B cell (primary cell): ENCODE data around the gene SLC48A1. TPM values are rescaled to one million over a fixed set of nuclear protein-coding genes. Genes with fewer than 3 reads are reported as not detected.

Source experiments
- ATAC-seq: fragments of 200-7000 bp; cut with Tn5 transposase; one replicate; pipeline ENCODE4 v1.10.0; 2021; ENCODE audit warnings: low read depth, mild to moderate bottlenecking, moderate number of reproducible peaks, moderate library complexity
- CTCF ChIA-PET: fragments of 350-600 bp; sonication (Branson Sonifier 250); formaldehyde crosslinking; loops from one replicate; lab custom pipeline; 2021; ENCODE audit warnings: antibody characterized with exemption, inconsistent platforms; lab: Charles Lee
- POLR2A ChIA-PET: fragments of 350-600 bp; sonication (Branson Sonifier 250); formaldehyde crosslinking; loops from one replicate; lab custom pipeline; 2021; ENCODE audit warnings: antibody characterized with exemption; lab: Charles Lee
- DNase-seq: peaks from one replicate; pipeline ENCODE4 v3.0.0; 2013
- H2AFZ ChIP-seq: 2 replicates; pipeline ENCODE4 v1.6.1; 2012; ENCODE audit warnings: mild to moderate bottlenecking, low read depth, low read length; ENCODE audit not compliant: insufficient read depth, poor library complexity, severe bottlenecking
- H3K27ac ChIP-seq, 2 donors: 1 replicate in 1 of 2; 2 replicates in 1 of 2; pipeline ENCODE4 v1.5.1; 2012 to 2013; ENCODE audit warnings: low read length in 2 of 2, mild to moderate bottlenecking in 2 of 2, moderate library complexity in 1 of 2
- H3K27me3 ChIP-seq, 4 experiments: fragments of 200-600 bp in 1 of 4; sonication (generic) in 1 of 4; replicated peaks in 1 of 4; 1 replicate in 2 of 4; 2 replicates in 2 of 4; pipeline versions ENCODE4 v1.6.1 to v1.7.0; 2013 to 2016; ENCODE audit warnings: low read length in 3 of 4, mild to moderate bottlenecking in 2 of 4, mixed read lengths in 1 of 4, moderate library complexity in 1 of 4; ENCODE audit not compliant: insufficient read depth in 4 of 4, control insufficient read depth in 3 of 4; ENCODE audit errors: control extremely low read depth in 1 of 4
- H3K36me3 ChIP-seq, 2 experiments: replicated peaks in 1 of 2; 1 replicate in 1 of 2; 2 replicates in 1 of 2; pipeline versions ENCODE4 v1.6.1 to v1.7.1; 2013; ENCODE audit warnings: low read length in 1 of 2; ENCODE audit not compliant: insufficient read depth in 2 of 2, control insufficient read depth in 1 of 2; ENCODE audit errors: control extremely low read depth in 1 of 2, extremely low read depth in 1 of 2
- H3K4me1 ChIP-seq, 2 donors: fragments of 200-600 bp in 1 of 2; sonication (generic) in 1 of 2; 1 replicate in 1 of 2; 2 replicates in 1 of 2; pipeline versions ENCODE4 v1.5.1 to v1.6.1; 2013 to 2017; ENCODE audit warnings: low read length in 2 of 2; ENCODE audit not compliant: control insufficient read depth in 2 of 2, insufficient read depth in 2 of 2
- H3K4me2 ChIP-seq: replicated peaks from 2 replicates; pipeline ENCODE3; 2012; ENCODE audit warnings: mild to moderate bottlenecking, low read depth, low read length; ENCODE audit not compliant: poor library complexity, severe bottlenecking
- H3K4me3 ChIP-seq, 5 experiments: fragments of 200-600 bp in 1 of 5; sonication (generic) in 1 of 5; 1 replicate in 3 of 5; 2 replicates in 2 of 5; pipeline versions ENCODE4 v1.5.1 to v1.7.0; 2011 to 2016; ENCODE audit warnings: low read length in 4 of 5, mild to moderate bottlenecking in 4 of 5, low read depth in 2 of 5, control low read depth in 1 of 5, moderate library complexity in 1 of 5; ENCODE audit not compliant: insufficient read depth in 1 of 5; ENCODE audit errors: control extremely low read depth in 1 of 5, extremely low read depth in 1 of 5
- H3K79me2 ChIP-seq: fragments of 200-600 bp; sonication (generic); one replicate; pipeline ENCODE4 v1.6.0; 2016; ENCODE audit warnings: low read length; ENCODE audit not compliant: control insufficient read depth, insufficient read depth
- H3K9ac ChIP-seq: fragments of 200-600 bp; sonication (generic); 2 replicates; pipeline ENCODE4 v1.6.1; 2017; ENCODE audit warnings: mild to moderate bottlenecking, low read length, moderate library complexity
- H3K9me3 ChIP-seq, 3 donors: one replicate each; pipeline versions ENCODE4 v1.6.1 to v1.7.1; 2013; ENCODE audit warnings: low read length in 2 of 3; ENCODE audit not compliant: control insufficient read depth in 2 of 3, insufficient read depth in 1 of 3; ENCODE audit errors: control extremely low read depth in 1 of 3
- H4K20me1 ChIP-seq: 2 replicates; pipeline ENCODE4 v1.6.0; 2012; ENCODE audit warnings: mild to moderate bottlenecking, low read length; ENCODE audit not compliant: insufficient read depth, control insufficient read depth, poor library complexity, severe bottlenecking
- H3K27ac Mint-ChIP-seq: one replicate; pipeline ENCODE4 v1.8.0; 2021; ENCODE audit warnings: mixed read lengths
- H3K27me3 Mint-ChIP-seq: one replicate; pipeline ENCODE4 v1.8.0; 2021; ENCODE audit warnings: mixed read lengths
- H3K4me1 Mint-ChIP-seq: one replicate; pipeline ENCODE4 v1.8.0; 2021; ENCODE audit warnings: mixed read lengths
- H3K4me3 Mint-ChIP-seq: one replicate; pipeline ENCODE4 v1.8.0; 2021; ENCODE audit warnings: mixed read lengths
- H3K9me3 Mint-ChIP-seq: one replicate; pipeline ENCODE4 v1.8.0; 2022; ENCODE audit warnings: mixed read lengths; ENCODE audit not compliant: insufficient read depth
- EZH2 ChIP-seq: IDR thresholded peaks from 2 replicates; pipeline ENCODE4 v1.6.1; 2012; ENCODE audit warnings: borderline replicate concordance, low read depth, mild to moderate bottlenecking, moderate library complexity, low read length; ENCODE audit not compliant: insufficient read depth, poor library complexity, severe bottlenecking
- WGBS: methylation state at CpG from one replicate; pipeline ENCODE4 v1.1.5; 2013; ENCODE audit warnings: missing lambda C conversion rate; ENCODE audit not compliant: insufficient coverage; 5-methylcytosine and 5-hydroxymethylcytosine counted together
- intact Hi-C: fragments of 100-400 bp; cut with micrococcal nuclease; formaldehyde crosslinking; loops from one replicate; pipeline ENCODE4 v1.10.0; 2022
- polyA plus RNA-seq: library from polyadenylated mRNA; depleted of rRNA; stranded (reverse); fragments of >200 nt; gene quantifications from 2 replicates; pipeline ENCODE4 v1.2.3, GENCODE V29; 2012
- total RNA-seq, 2 donors: library from RNA; stranded (reverse); fragments of 120-200 nt in 1 of 2; gene quantifications; 1 replicate in 1 of 2; 2 replicates in 1 of 2; pipeline versions ENCODE4 v1.2.3 to v1.2.4, GENCODE V29; 2013 to 2022
- TF ChIP-seq, protein P1 (sequence below): fragments of 200-600 bp; IDR thresholded peaks from one replicate; pipeline ENCODE4 v1.8.0; 2022; ENCODE audit warnings: antibody characterized with exemption, mild to moderate bottlenecking

SLC48A1 gene
- total and polyA plus RNA-seq, 2 donors (not counting 1 experiment from before 2014, with no cell fraction given), result 8.0 to 20.0 TPM

DNA sequence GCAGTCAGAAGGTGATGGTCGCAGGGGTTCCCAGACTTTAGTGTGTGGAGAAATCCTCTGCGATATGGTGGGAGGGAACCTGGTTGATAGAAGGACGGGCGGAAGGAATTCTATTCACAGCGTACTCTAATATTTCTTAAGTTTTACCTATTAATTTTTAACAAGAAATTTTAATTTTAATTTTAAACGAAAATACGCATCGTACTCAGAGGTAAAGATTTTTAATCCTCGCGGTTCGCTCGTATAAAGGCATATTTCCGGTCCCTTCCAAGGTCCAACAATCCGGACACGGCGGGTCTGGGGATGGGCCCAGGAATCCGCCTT lies 338 bp upstream of the SLC48A1 start:
- H3K4me1 ChIP-seq, result peaks cover 6 to 24% of the 10 kb centered on the region in 2 donors
- no peak for ATAC-seq
- peaks cover 28% of the 10 kb centered on the region for H3K79me2 ChIP-seq
- Mint-ChIP-seq H3K27me3 (no peaks in the 10 kb centered on the region), H3K9me3 (no peaks in the 10 kb centered on the region), H3K4me3 (peak overlapping the region; percentile 88), H3K27ac (peak overlapping the region; percentile 79), H3K4me1 (peaks cover 21% of the 10 kb centered on the region)
- DNase-seq, result no peak
- H3K27ac ChIP-seq, result peak overlapping the region in 1 of 2 donors; percentile 53
- 2% methylated on average over 11 of the region's 17 CpGs for WGBS
- H3K36me3 ChIP-seq, result no peaks in the 10 kb centered on the region
- intact Hi-C loops, result loop anchor here (1.0 to 2.0 kb wide), 3 partner anchors 14 to 68 kb away; partner anchors contain the start of gene RAPGEF3
- peak overlapping the region in 4 of 5 experiments; percentile 39 to 75 (median 62) for H3K4me3 ChIP-seq
- no peaks in the 10 kb centered on the region for H3K9me3 ChIP-seq
- H3K27me3 ChIP-seq, result no peaks in the 10 kb centered on the region
- peak overlapping the region; percentile 74 for H3K9ac ChIP-seq
- peaks cover 18% of the 10 kb centered on the region for H4K20me1 ChIP-seq
- H3K4me2 ChIP-seq, result peak overlapping the region; percentile 84
- CTCF ChIA-PET, result interaction anchor here (0.6 to 20.0 kb wide), 12 partner anchors 9 to 122 kb away, joined by 3 to 584 read pairs (median 4); partner anchors contain the start of genes ENDOU, RAPGEF3 and RPAP3
- TF ChIP-seq, protein P1, sequence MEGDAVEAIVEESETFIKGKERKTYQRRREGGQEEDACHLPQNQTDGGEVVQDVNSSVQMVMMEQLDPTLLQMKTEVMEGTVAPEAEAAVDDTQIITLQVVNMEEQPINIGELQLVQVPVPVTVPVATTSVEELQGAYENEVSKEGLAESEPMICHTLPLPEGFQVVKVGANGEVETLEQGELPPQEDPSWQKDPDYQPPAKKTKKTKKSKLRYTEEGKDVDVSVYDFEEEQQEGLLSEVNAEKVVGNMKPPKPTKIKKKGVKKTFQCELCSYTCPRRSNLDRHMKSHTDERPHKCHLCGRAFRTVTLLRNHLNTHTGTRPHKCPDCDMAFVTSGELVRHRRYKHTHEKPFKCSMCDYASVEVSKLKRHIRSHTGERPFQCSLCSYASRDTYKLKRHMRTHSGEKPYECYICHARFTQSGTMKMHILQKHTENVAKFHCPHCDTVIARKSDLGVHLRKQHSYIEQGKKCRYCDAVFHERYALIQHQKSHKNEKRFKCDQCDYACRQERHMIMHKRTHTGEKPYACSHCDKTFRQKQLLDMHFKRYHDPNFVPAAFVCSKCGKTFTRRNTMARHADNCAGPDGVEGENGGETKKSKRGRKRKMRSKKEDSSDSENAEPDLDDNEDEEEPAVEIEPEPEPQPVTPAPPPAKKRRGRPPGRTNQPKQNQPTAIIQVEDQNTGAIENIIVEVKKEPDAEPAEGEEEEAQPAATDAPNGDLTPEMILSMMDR, result no peak
- TF ChIP-seq EZH2, result no peak
- POLR2A ChIA-PET, result interaction anchor here (0.6 to 1.5 kb wide), 3 partner anchors 12 to 65 kb away, joined by 3 to 5 read pairs (median 3); partner anchors contain the start of gene RAPGEF3
- peak overlapping the region; percentile 50 for H2AFZ ChIP-seq

- no peak for ATAC-seq
- peak overlapping the region; percentile 86 for H3K27ac Mint-ChIP-seq
- 21% methylated on average over 4 of the region's 14 CpGs for WGBS
- peak overlapping the region; percentile 93 for H3K4me3 Mint-ChIP-seq
- Histone ChIP-seq H3K79me2 (peaks cover 28% of the 10 kb centered on the region), H3K4me3 (peak overlapping the region in 4 of 5 experiments; percentile 23 to 75 (median 61)), H3K9me3 (no peaks in the 10 kb centered on the region), H3K9ac (peak overlapping the region; percentile 74), H4K20me1 (peaks cover 27% of the 10 kb centered on the region), H3K4me1 (peaks cover 6 to 27% of the 10 kb centered on the region in 2 donors), H2AFZ (peak overlapping the region; percentile 92), H3K27me3 (no peaks in the 10 kb centered on the region), H3K27ac (peak overlapping the region in 1 of 2 donors; percentile 54), H3K4me2 (peak overlapping the region; percentile 84), H3K36me3 (no peaks in the 10 kb centered on the region)
- CTCF ChIA-PET, result interaction anchor here (2.5 to 20.0 kb wide), 6 partner anchors 17 to 122 kb away, joined by 7 to 584 read pairs (median 334); partner anchors contain the start of genes ENDOU, RAPGEF3 and RPAP3
- peaks cover 27% of the 10 kb centered on the region for H3K4me1 Mint-ChIP-seq
- no peak for DNase-seq
- intact Hi-C loops, result loop anchor here (1.0 to 2.0 kb wide), 3 partner anchors 15 to 69 kb away; partner anchors contain the start of gene RAPGEF3
- TF ChIP-seq, protein P1, result no peak
- POLR2A ChIA-PET, result interaction anchor here (1.0 kb wide), 1 partner anchor 62 kb away, joined by 4 read pairs; no protein-coding TSS in a partner anchor
- no peaks in the 10 kb centered on the region for H3K9me3 Mint-ChIP-seq
- H3K27me3 Mint-ChIP-seq, result no peaks in the 10 kb centered on the region
These were observed 981 bp downstream of the SLC48A1 start for GRCh38 chr12:47773858-47774580.
